ENCODE results near the gene GBGT1.

The GBGT1 gene

DNA sequence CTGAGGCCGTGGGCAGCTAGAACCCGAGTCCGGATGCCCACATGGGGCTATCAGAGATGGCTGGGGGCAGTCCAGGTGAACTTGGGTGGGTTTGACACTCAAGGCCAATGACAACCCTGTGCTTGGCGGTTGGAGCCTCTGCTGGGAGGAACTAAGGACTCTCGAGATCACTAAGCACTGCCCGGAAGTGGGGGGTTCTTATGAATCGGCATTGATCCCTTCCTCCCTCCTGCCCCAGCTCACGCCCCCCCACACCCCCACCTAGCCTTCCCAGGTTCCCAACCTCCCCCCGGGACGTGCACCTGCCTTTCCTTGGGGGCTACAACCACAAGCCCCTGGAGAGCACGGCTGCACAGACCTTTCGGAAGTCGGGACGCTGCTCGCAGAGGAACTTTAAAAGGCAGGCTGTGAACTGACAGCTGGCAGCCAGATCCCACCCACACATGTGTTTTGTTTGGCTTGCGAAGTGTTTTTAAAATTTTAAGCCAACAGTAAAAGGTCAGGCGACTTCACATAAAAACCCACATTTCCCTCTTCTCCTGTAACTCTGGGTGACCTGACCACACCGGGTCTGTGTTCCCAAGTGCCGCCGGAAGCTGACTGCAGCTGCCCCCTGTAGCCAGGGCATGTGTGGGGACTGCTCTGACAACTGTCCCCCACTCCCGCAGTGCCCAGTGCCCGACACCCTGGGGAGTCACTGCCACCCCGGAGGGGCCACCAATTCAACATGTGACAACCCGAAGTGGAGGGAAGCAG, 37.6 kb downstream of the GBGT1 start:
- no peak for DNase-seq (ENCODE audit: low read depth in 2 of 2)

DNA sequence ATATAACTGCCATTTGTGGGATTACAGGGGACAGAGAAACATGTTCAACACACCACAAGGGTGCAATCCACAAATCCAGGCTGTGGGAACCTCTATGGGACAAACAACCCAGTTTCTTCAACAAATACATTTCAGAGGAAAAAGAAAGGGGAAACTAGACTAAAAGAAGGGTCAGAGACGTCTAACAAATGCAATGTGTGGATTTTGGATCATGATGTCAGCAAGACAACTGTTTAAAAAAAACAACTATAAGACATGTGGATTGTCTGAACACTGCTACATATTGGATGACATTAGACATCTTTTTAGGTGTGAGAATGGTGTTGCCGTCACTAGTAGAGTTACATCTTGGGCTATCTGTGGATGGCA, 38.8 kb downstream of the GBGT1 start:
- DNase-seq (ENCODE audit: low read depth in 2 of 2), result no peak

GRCh38 chr9:133124123-133124906, 39.4 kb downstream of the GBGT1 start:
- DNase-seq (ENCODE audit: low read depth in 2 of 2), result no peak

- no peak for DNase-seq (ENCODE audit: low read depth in 2 of 2)
These were observed 40.6 kb downstream of the GBGT1 start for GRCh38 chr9:133122935-133123611.

- DNase-seq (ENCODE audit: low read depth in 2 of 2), result no peak
These were observed 41.1 kb downstream of the GBGT1 start for GRCh38 chr9:133122605-133122934.

- no peak for DNase-seq (ENCODE audit: low read depth in 2 of 2)
These were observed 41.7 kb downstream of the GBGT1 start for GRCh38 chr9:133121915-133122550.

- peak; percentile 55 to 57 for DNase-seq (ENCODE audit: low read depth in 2 of 2)
These were observed 42.4 kb downstream of the GBGT1 start, which contains the start of gene RALGDS for GRCh38 chr9:133121198-133121914. Gene RALGDS, minus strand, starts transcription at chr9:133121240. Its CDS starts 86 bp downstream, at chr9:133121154.

DNA sequence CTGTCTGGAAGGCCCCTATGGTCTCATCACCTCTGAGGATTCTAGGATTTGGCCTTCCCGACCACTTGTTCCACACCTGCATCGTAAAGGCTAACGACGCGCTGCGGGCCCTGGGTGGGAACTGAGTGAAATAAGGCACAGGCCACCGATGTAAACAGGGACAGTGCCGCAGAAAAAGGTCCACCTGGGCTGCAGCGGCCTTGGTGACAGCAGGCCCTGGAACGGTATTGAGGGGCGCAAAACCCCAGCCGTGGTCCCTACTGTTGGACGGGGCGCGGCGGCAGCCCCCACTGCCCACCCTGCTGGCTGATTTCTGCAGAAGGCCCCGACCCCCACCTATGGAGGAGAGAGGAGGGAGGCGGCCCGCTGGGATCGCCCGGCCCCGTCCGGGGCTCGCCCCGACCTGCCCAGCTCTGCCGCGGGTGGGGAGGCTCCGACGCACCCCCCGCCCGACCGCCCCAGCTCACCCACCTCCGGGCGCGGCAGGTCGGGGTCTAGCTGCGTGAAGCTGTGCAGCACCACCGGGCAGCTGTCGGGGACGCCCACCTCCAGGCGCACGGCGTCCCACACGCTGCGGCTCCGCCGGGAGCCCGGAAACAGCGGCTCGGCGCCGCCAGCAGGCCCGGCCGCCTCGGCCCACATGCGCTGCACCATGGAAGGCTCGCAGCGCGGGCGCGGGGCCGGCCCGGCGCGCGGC, 43.1 kb downstream of the GBGT1 start:
- DNase-seq (ENCODE audit: low read depth in 2 of 2), result no peak

DNA sequence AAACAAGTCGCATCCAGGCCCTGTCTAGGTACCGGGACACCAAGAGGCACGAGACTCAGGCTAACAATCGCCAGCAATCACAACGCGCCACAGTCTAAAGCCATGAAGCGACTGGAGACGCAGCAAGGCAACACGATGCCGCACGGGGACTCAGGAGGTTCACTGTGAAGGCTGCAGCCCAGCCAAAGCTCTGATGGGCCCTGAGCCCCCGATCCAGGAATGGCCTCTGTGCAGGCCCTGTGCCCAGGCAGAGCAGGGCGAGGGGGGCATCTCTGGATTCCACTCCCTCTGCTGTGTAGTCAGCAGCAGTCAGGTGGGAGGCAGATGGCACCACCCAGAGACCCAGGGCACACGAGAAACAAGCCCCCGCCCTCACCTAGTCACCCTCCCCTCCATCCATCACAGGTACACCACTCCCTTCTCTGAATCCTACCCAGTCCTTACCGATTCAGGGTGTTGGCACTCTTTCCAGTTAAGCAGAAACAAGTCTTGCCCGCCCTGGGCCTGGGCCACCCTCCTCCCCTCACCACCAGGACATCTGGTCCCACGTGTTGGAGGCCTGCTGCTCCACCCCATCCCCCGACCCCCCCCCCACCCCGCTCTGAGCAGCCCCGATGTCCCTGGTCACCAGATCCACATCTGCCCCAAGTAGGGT, 43.7 kb downstream of the GBGT1 start:
- no peak for DNase-seq (ENCODE audit: low read depth in 2 of 2)

- peak; percentile 31 to 38 for DNase-seq (ENCODE audit: low read depth in 2 of 2)
These were observed 44.4 kb downstream of the GBGT1 start for GRCh38 chr9:133119103-133119845.

DNA sequence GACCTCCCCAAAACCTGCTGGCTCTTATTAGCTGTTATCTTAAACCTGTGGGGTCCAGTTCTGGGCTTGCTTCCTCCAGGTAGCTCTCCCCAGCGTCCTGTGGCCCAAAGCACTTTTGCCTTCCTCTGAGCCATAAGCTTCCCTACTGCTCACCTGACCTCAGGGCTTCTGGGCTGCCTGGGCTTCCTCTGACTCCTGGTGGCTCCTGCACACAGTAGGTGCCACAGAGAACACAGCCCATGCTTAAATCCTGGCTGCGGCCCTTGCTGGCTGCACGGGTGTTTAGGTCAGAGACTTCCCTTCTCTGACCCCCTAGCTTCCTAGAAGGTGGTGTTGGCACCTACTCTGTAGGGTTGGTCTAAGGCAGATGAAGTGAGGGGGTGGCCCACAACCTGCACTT, 45.1 kb downstream of the GBGT1 start:
- DNase-seq (ENCODE audit: low read depth in 2 of 2), result no peak

- no peak for DNase-seq (ENCODE audit: low read depth in 2 of 2)
These were observed 45.6 kb downstream of the GBGT1 start for GRCh38 chr9:133118179-133118520.

- no peak for DNase-seq (ENCODE audit: low read depth in 2 of 2)
These were observed 46.2 kb downstream of the GBGT1 start for GRCh38 chr9:133117271-133118178.

GRCh38 chr9:133116346-133117231, 47.1 kb downstream of the GBGT1 start:
- no peak for DNase-seq (ENCODE audit: low read depth in 2 of 2)

- no peak for DNase-seq (ENCODE audit: low read depth in 2 of 2)
These were observed 47.9 kb downstream of the GBGT1 start for GRCh38 chr9:133115604-133116345.

DNA sequence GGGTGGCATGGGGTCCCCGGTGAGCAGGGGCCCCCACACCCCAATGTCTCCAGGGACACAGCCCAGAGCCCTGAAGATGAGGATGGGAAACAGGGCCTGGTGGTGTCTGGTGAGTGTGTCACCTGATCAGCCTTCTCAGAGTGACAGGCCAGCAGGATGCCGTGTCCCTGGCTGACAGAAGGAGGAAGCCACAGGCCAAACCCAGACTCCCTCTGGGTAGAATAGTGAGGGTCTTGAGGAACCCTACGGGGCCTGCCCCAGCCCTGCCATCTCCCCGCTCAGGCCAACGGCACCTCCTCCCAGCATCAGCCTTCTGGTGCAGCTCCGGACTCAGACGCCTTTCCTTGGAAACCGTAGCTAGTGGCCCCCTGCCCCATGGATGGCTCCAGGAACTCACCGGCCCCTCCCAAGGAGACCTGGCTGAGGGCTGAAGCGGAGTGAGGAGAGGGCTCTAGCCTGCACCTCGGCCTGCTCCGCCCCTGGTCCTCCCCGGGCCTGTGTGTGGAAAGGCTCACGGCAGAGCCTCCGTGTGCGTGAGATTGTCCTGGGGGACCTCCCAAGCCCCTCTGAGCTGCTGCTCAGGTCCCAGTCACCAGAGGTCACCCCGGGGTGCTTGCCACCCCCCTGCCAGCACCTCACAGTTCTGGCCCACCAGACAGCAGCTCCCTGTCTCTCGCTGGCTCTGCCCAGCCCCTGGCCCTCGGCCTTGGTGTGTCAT, 48.7 kb downstream of the GBGT1 start:
- DNase-seq (ENCODE audit: low read depth in 2 of 2), result no peak
